Measurements from ENCODE around the gene YDJC. TPM values are rescaled to one million over a fixed set of nuclear protein-coding genes. Genes with fewer than 3 reads are reported as not detected.

Gene YDJC
- total and polyA plus RNA-seq, 2 of the 13 experiments (the other 11 are each of a cell fraction or from before 2014, with no cell fraction given) = 15.3 to 32.0 TPM

- TF ChIP-seq RNF219 (CRISPR knock-in tag; IDR thresholded peaks at IDR 0.05) (0 out of 2 replicates have a peak, but pooled peaks have one; percentile 47), RNF2 (conservative IDR thresholded peaks at IDR 0.05; ENCODE audit: low read depth) (0 out of 2 replicates have a peak, but pooled peaks have one; percentile 72), NR2F6 (IDR thresholded peaks at IDR 0.05) (no peak), NR2F6 (CRISPR knock-in tag; IDR thresholded peaks at IDR 0.05) (peak; percentile 71), FOXP1 (IDR thresholded peaks at IDR 0.05) (no peak), FOXP1 (CRISPR knock-in tag; IDR thresholded peaks at IDR 0.05) (no peak), ZSCAN21 (CRISPR knock-in tag; IDR thresholded peaks at IDR 0.05; ENCODE audit: borderline replicate concordance) (peak; percentile 85; the same call in 1 of the 2 replicates), SKIL (CRISPR knock-in tag; IDR thresholded peaks at IDR 0.05; ENCODE audit: borderline replicate concordance) (peak; percentile 73; the same call in 1 of the 2 replicates), DRAP1 (CRISPR knock-in tag; IDR thresholded peaks at IDR 0.05) (peak; percentile 80), YY1 (IDR thresholded peaks at IDR 0.05; ENCODE audit: insufficient read depth, insufficient replicate concordance, low read depth, low read length) (peak; percentile 90), RELA (CRISPR knock-in tag; IDR thresholded peaks at IDR 0.05) (no peak), REL (CRISPR knock-in tag; conservative IDR thresholded peaks at IDR 0.05) (peak; percentile 94), CERS6 (CRISPR knock-in tag; IDR thresholded peaks at IDR 0.05) (no peak; the same call in 1 of the 2 replicates), ZNF607 (CRISPR knock-in tag; IDR thresholded peaks at IDR 0.05; ENCODE audit: borderline replicate concordance) (no peak), ZBTB7A (CRISPR knock-in tag; IDR thresholded peaks at IDR 0.05) (0 out of 2 replicates have a peak, but pooled peaks have one; percentile 76), MED1 (CRISPR knock-in tag; IDR thresholded peaks at IDR 0.05) (peak; percentile 81), ARNT2 (CRISPR knock-in tag; IDR thresholded peaks at IDR 0.05; ENCODE audit: low read depth) (peak; percentile 92), HOXA9 (CRISPR knock-in tag; IDR thresholded peaks at IDR 0.05; ENCODE audit: borderline replicate concordance) (0 out of 2 replicates have a peak, but pooled peaks have one; percentile 45), ZNF652 (CRISPR knock-in tag; IDR thresholded peaks at IDR 0.05; ENCODE audit: borderline replicate concordance, low read depth) (no peak), CHD4 (IDR thresholded peaks at IDR 0.05; ENCODE audit: borderline replicate concordance, low read length) (no peak), ZNF382 (CRISPR knock-in tag; IDR thresholded peaks at IDR 0.05; ENCODE audit: borderline replicate concordance) (no peak), MATR3 (CRISPR knock-in tag; IDR thresholded peaks at IDR 0.05) (no peak), ZNF468 (CRISPR knock-in tag; IDR thresholded peaks at IDR 0.05) (peak; percentile 92), ZFP1 (CRISPR knock-in tag; IDR thresholded peaks at IDR 0.05) (no peak), NFYC (CRISPR knock-in tag; IDR thresholded peaks at IDR 0.05) (peak; percentile 60), MAX (IDR thresholded peaks at IDR 0.05) (peak; percentile 99)
Observed at GRCh38 chr22:21629255-21630149, at the start of gene YDJC (continued).
